Measurements from ENCODE around the gene DLX3.

The DLX3 gene

DNA sequence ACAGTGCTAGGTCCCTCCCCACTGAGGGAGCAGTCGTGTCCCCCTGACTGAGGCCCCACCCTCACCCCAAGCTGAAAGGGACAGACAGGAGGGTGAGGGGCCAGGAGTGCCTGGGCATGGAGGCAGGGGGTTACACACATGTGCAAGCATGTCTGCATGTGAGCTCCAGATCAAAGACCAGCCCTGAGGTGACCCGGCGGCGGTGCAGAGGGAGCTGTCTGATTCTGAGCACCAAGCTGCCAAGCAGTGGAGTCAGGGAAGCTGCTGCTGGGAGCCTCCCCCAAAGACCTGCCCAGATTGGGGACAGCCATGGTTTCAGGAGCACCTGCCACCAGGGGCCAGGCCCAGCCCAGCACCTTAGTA lies 5.5 kb downstream of the DLX3 start:
- no peak for DNase-seq (ENCODE audit: low spot score)
- in situ Hi-C loops (cut with MboI; ENCODE audit: low sequenced_read_pairs, unreplicated experiment): no loop called here
- TF ChIP-seq, protein P1, sequence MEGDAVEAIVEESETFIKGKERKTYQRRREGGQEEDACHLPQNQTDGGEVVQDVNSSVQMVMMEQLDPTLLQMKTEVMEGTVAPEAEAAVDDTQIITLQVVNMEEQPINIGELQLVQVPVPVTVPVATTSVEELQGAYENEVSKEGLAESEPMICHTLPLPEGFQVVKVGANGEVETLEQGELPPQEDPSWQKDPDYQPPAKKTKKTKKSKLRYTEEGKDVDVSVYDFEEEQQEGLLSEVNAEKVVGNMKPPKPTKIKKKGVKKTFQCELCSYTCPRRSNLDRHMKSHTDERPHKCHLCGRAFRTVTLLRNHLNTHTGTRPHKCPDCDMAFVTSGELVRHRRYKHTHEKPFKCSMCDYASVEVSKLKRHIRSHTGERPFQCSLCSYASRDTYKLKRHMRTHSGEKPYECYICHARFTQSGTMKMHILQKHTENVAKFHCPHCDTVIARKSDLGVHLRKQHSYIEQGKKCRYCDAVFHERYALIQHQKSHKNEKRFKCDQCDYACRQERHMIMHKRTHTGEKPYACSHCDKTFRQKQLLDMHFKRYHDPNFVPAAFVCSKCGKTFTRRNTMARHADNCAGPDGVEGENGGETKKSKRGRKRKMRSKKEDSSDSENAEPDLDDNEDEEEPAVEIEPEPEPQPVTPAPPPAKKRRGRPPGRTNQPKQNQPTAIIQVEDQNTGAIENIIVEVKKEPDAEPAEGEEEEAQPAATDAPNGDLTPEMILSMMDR (IDR thresholded peaks at IDR 0.05; ENCODE audit: borderline replicate concordance, control extremely low read depth, extremely low read depth, insufficient read depth, missing control alignments): no peak

GRCh38 chr17:49987681-49988441 lies 7.2 kb downstream of the DLX3 start:
- no peak for DNase-seq (ENCODE audit: low spot score)
- in situ Hi-C loops (cut with MboI; ENCODE audit: low sequenced_read_pairs, unreplicated experiment): no loop called here
- TF ChIP-seq, protein P1 (IDR thresholded peaks at IDR 0.05; ENCODE audit: borderline replicate concordance, control extremely low read depth, extremely low read depth, insufficient read depth, missing control alignments): no peak

GRCh38 chr17:49987290-49987585 lies 7.8 kb downstream of the DLX3 start:
- DNase-seq (ENCODE audit: low spot score): no peak
- in situ Hi-C loops (cut with MboI; ENCODE audit: low sequenced_read_pairs, unreplicated experiment): no loop called here
- TF ChIP-seq, protein P1 (IDR thresholded peaks at IDR 0.05; ENCODE audit: borderline replicate concordance, control extremely low read depth, extremely low read depth, insufficient read depth, missing control alignments): no peak

DNA sequence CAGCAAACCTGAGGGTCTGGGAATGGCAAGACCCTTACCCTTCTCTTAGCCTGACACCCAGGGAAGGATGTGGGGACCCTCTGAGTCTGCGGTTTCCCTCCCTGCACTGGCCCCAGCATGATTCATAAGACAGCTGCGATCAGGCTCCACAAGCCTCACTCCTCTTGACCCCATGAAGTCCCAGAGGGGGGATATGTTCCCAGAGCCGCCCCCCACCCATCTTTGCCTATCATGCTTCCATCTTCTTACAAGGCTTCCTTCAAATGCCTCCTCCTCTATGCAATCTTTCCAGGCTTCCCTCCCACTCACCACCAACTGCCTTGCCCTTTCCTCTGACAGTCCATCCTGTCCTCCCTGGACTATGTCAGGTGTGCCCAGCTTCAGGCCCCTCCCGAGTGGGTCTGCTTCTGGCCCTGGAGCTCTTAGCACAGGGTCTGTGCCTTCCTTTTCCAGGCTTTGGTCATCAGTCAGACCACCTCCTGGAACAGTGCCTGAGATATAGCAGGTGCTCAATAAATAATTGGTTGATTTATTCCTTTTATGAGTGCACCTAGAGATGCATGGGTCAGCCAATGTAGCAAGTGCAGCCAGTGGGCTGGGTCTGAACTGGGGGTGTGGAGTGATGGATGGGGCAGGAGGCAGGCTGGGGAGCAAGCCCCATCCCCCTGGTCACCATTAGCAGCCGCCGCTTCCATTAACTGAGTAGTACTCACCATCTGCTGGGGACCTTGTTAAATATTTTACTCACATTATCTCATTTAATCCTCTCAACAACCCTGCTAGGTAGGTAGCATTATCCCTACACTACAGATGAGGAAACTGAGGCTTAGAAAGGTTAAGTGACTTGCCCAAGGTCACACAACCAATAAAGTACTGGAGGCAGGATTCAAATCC lies 8.4 kb downstream of the DLX3 start:
- in situ Hi-C loops (cut with MboI; ENCODE audit: low sequenced_read_pairs, unreplicated experiment): no loop called here
- TF ChIP-seq, protein P1 (IDR thresholded peaks at IDR 0.05; ENCODE audit: borderline replicate concordance, control extremely low read depth, extremely low read depth, insufficient read depth, missing control alignments): no peak
- DNase-seq (ENCODE audit: low spot score): no peak

- DNase-seq (ENCODE audit: low spot score): no peak
- TF ChIP-seq, protein P1 (IDR thresholded peaks at IDR 0.05; ENCODE audit: borderline replicate concordance, control extremely low read depth, extremely low read depth, insufficient read depth, missing control alignments): no peak
- in situ Hi-C loops (cut with MboI; ENCODE audit: low sequenced_read_pairs, unreplicated experiment): no loop called here
Observed at GRCh38 chr17:49985310-49985990, 9.6 kb downstream of the DLX3 start.

- in situ Hi-C loops (cut with MboI; ENCODE audit: low sequenced_read_pairs, unreplicated experiment): no loop called here
- DNase-seq (ENCODE audit: low spot score): no peak
- TF ChIP-seq, protein P1 (IDR thresholded peaks at IDR 0.05; ENCODE audit: borderline replicate concordance, control extremely low read depth, extremely low read depth, insufficient read depth, missing control alignments): no peak
Observed at GRCh38 chr17:49984776-49985175, 10.2 kb downstream of the DLX3 start.

Data from GM13976 (cell line).